CD4-positive, alpha-beta T cell treated with Interleukin-17A for 4 hours (primary cell): ENCODE results near the gene TAF11L14.
"Not testable (repeated sequence)": the region's sequence is repeated elsewhere in the genome, so short reads cannot be mapped to it uniquely, and the experiment has no call there.

ENCODE experiments used
- DNase-seq: peaks from one replicate; pipeline ENCODE4 v3.0.0-alpha.2; 2020; ENCODE audit warnings: mixed read lengths

The TAF11L14 gene

GRCh38 chr5:17634160-17634559, at the start of gene TAF11L14:
TSS of gene TAF11L14 (plus strand) at chr5:17634460.
- DNase-seq = no peak

GRCh38 chr5:17585658-17586057, 48.6 kb upstream of the TAF11L14 start, which contains the start of gene TAF11L7:
TSS of gene TAF11L7 (minus strand) at chr5:17585758.
- DNase-seq = not testable (repeated sequence)

GRCh38 chr5:17590860-17591259, 43.4 kb upstream of the TAF11L14 start, which contains the start of gene TAF11L8:
TSS of gene TAF11L8 (minus strand) at chr5:17590960.
- not testable (repeated sequence) for DNase-seq

GRCh38 chr5:17594255-17594654, 40.0 kb upstream of the TAF11L14 start, which contains the start of gene TAF11L9:
TSS of gene TAF11L9 (minus strand) at chr5:17594394.
- not testable (repeated sequence) for DNase-seq

- not testable (repeated sequence) for DNase-seq
Measured at GRCh38 chr5:17597728-17598127, 36.5 kb upstream of the TAF11L14 start, which contains the start of gene TAF11L10. TSS of gene TAF11L10 (minus strand) at chr5:17597828.

GRCh38 chr5:17603880-17604279, 30.4 kb upstream of the TAF11L14 start, which contains the start of gene TAF11L11:
TSS of gene TAF11L11 (plus strand) at chr5:17604183.
- DNase-seq = not testable (repeated sequence)

GRCh38 chr5:17604951-17605350, 29.3 kb upstream of the TAF11L14 start:
- no peak for DNase-seq

- not testable (repeated sequence) for DNase-seq
Measured at GRCh38 chr5:17607461-17607860, 26.8 kb upstream of the TAF11L14 start.

GRCh38 chr5:17610092-17610491, 24.2 kb upstream of the TAF11L14 start, which contains the start of gene TAF11L12:
TSS of gene TAF11L12 (plus strand) at chr5:17610392.
- DNase-seq = not testable (repeated sequence)

- DNase-seq = no peak
Measured at GRCh38 chr5:17614872-17615605, 19.2 kb upstream of the TAF11L14 start.

- no peak for DNase-seq
Measured at GRCh38 chr5:17619354-17619753, 14.9 kb upstream of the TAF11L14 start.

- DNase-seq = no peak
Measured at GRCh38 chr5:17620627-17621026, 13.6 kb upstream of the TAF11L14 start.

GRCh38 chr5:17625686-17626085, 8.6 kb upstream of the TAF11L14 start:
- DNase-seq = no peak

GRCh38 chr5:17631788-17632187, 2.5 kb upstream of the TAF11L14 start, which contains the start of gene TAF11L13:
TSS of gene TAF11L13 (plus strand) at chr5:17632088.
- not testable (repeated sequence) for DNase-seq

GRCh38 chr5:17649232-17649631, 15.0 kb downstream of the TAF11L14 start:
- not testable (repeated sequence) for DNase-seq

- not testable (repeated sequence) for DNase-seq
Measured at GRCh38 chr5:17655201-17655759, 21.0 kb downstream of the TAF11L14 start.

- no peak for DNase-seq
Measured at GRCh38 chr5:17655921-17656320, 21.7 kb downstream of the TAF11L14 start.

- no peak for DNase-seq
Measured at GRCh38 chr5:17663182-17663581, 28.9 kb downstream of the TAF11L14 start.

GRCh38 chr5:17665836-17666235, 31.6 kb downstream of the TAF11L14 start:
- DNase-seq = no peak

- no peak for DNase-seq
Measured at GRCh38 chr5:17666726-17667235, 32.5 kb downstream of the TAF11L14 start.

- no peak for DNase-seq
Measured at GRCh38 chr5:17670353-17670752, 36.1 kb downstream of the TAF11L14 start.

GRCh38 chr5:17678751-17679324, 44.6 kb downstream of the TAF11L14 start:
- no peak for DNase-seq

GRCh38 chr5:17679597-17680203, 45.4 kb downstream of the TAF11L14 start:
- no peak for DNase-seq
